NT2/D1 (cell line): ENCODE data around the gene DCLK2.

Source experiments
- SUZ12 ChIP-seq: IDR thresholded peaks from 2 replicates; pipeline ENCODE4 v1.6.1; 2011; ENCODE audit not compliant: insufficient read length, insufficient read depth; ENCODE audit errors: extremely low read depth
- YY1 ChIP-seq: IDR thresholded peaks from 2 replicates; pipeline ENCODE4 v1.6.1; 2011; ENCODE audit not compliant: insufficient read length, insufficient read depth
- ZNF274 ChIP-seq: IDR thresholded peaks from 2 replicates; pipeline ENCODE4 v1.6.1; 2011; ENCODE audit warnings: mild to moderate bottlenecking, low read depth, low read length

DNA sequence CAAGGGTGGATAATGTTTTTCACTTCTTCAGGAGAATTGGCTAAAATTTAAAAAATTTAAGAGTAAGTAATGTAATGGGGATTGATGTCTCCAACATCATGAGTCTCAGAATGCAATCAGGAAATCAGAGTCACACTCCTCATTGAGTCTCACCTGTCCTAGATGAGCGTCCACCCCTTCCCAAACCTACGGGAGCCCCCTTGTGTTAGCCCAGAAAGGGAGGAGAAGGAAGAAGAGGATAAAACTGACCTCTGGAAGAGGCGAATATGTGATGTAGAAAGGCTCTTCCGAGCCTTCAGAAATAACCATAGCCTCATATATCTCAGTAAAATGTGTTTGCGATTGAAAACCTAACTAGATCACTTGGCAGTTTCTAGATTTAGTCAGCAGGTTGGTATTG lies 157.1 kb downstream of the DCLK2 start:
- TF ChIP-seq SUZ12 (no peak), YY1 (no peak), ZNF274 (no peak)
